ENCODE data around the gene SLC22A12.

- no peak for TF ChIP-seq CTCF (IDR thresholded peaks at IDR 0.05; ENCODE audit: low read depth, low read length)
- no peak for TF ChIP-seq POLR2A (IDR thresholded peaks at IDR 0.05; ENCODE audit: extremely low read depth, insufficient read length)
- no peak for TF ChIP-seq MAX (IDR thresholded peaks at IDR 0.05; ENCODE audit: low read depth, low read length)
Measured at GRCh38 chr11:64610596-64610995, 19.6 kb downstream of the SLC22A12 start.

Data from NB4 (cell line).